Panc1 (cell line): ENCODE data around the gene FAHD2A. TPM values are rescaled to one million over a fixed set of nuclear protein-coding genes. Genes with fewer than 3 reads are reported as not detected.

ENCODE experiments used
- ATAC-seq: fragments of 200-7000 bp; cut with Tn5 transposase; 2 replicates; pipeline ENCODE4 v1.9.1; 2020; ENCODE audit warnings: mild to moderate bottlenecking, moderate library complexity
- BruUV-seq: library from RNA; stranded (reverse); fragments of 400-500 nt; replicated peaks from 2 replicates; lab custom pipeline; 2021; lab: Mats Ljungman, UMichigan
- CTCF ChIA-PET: fragments of 300-600 bp; sonication (Branson Sonifier 250); formaldehyde crosslinking; loops from one replicate; lab custom pipeline; 2022; ENCODE audit warnings: antibody characterized with exemption; lab: Charles Lee
- POLR2A ChIA-PET: fragments of 300-600 bp; sonication (Branson Sonifier 250); formaldehyde crosslinking; loops from one replicate; lab custom pipeline; 2022; ENCODE audit warnings: antibody characterized with exemption; lab: Charles Lee
- DNase-seq: peaks from one replicate; pipeline ENCODE4 v3.0.0-alpha.2; 2010; ENCODE audit warnings: low read depth, low spot score
- H3K27ac ChIP-seq: 2 replicates; pipeline ENCODE4 v1.5.1; 2011; ENCODE audit warnings: mild to moderate bottlenecking, low read length, inconsistent platforms
- H3K27me3 ChIP-seq: fragments of 200-500 bp; sonication (Bioruptor generic); 2 replicates; pipeline ENCODE4 v1.6.0; 2014; ENCODE audit warnings: low read length, inconsistent platforms; ENCODE audit not compliant: control insufficient read depth, insufficient read depth
- H3K36me3 ChIP-seq: fragments of 200-500 bp; sonication (Bioruptor generic); 2 replicates; pipeline ENCODE4 v1.5.1; 2014; ENCODE audit warnings: inconsistent platforms, mild to moderate bottlenecking, low read length, moderate library complexity; ENCODE audit not compliant: control insufficient read depth, insufficient read depth
- H3K4me1 ChIP-seq: 2 replicates; pipeline ENCODE4 v1.5.1; 2011; ENCODE audit warnings: inconsistent platforms, mild to moderate bottlenecking, low read length, moderate library complexity; ENCODE audit not compliant: control insufficient read depth, insufficient read depth
- H3K4me3 ChIP-seq, 2 experiments: 2 replicates each; pipeline ENCODE4 v1.5.1; 2011 to 2012; ENCODE audit warnings: low read depth in 2 of 2, low read length in 2 of 2, mild to moderate bottlenecking in 2 of 2, inconsistent platforms in 1 of 2, moderate library complexity in 1 of 2
- H3K9me3 ChIP-seq: fragments of 200-500 bp; sonication (Bioruptor generic); 2 replicates; pipeline ENCODE4 v1.5.1; 2014; ENCODE audit warnings: low read depth, mild to moderate bottlenecking, inconsistent platforms, low read length, moderate library complexity; ENCODE audit not compliant: control insufficient read depth, insufficient read depth
- POLR2AphosphoS5 ChIP-seq: IDR thresholded peaks from 2 replicates; pipeline ENCODE4 v1.6.1; 2012; ENCODE audit warnings: mild to moderate bottlenecking, low read depth, low read length, moderate library complexity
- REST ChIP-seq, 2 experiments: IDR thresholded peaks; 2 replicates each; pipeline ENCODE4 v1.6.1; 2011 to 2012; ENCODE audit warnings: low read depth in 2 of 2, control low read depth in 1 of 2, low read length in 1 of 2, mild to moderate bottlenecking in 1 of 2, moderate library complexity in 1 of 2; ENCODE audit not compliant: insufficient read depth in 1 of 2
- SIN3A ChIP-seq: IDR thresholded peaks from 2 replicates; pipeline ENCODE4 v1.6.1; 2012; ENCODE audit warnings: low read depth, mild to moderate bottlenecking, low read length, moderate library complexity, borderline replicate concordance; ENCODE audit not compliant: insufficient read depth
- TCF7L2 ChIP-seq: IDR thresholded peaks from 2 replicates; pipeline ENCODE4 v1.6.1; 2011; ENCODE audit warnings: mild to moderate bottlenecking, low read depth, low read length, inconsistent platforms
- in situ Hi-C: cut with HindIII; loops from 2 replicates; pipeline ENCODE4 v1.10.0; 2016; ENCODE audit warnings: low sequenced_read_pairs, low pct_unique_long_range_greater_than_20kb
- intact Hi-C: fragments of 100-400 bp; cut with micrococcal nuclease; formaldehyde crosslinking; loops from one replicate; pipeline ENCODE4 v1.10.0; 2022; ENCODE audit not compliant: unreplicated experiment
- total RNA-seq: library from RNA; stranded (reverse); gene quantifications from one replicate; pipeline ENCODE4 v1.2.1, GENCODE V29; 2021; ENCODE audit not compliant: unreplicated experiment
- TF ChIP-seq, protein P1 (sequence below): fragments of 450-650 bp; IDR thresholded peaks from 2 replicates; pipeline ENCODE4 v1.5.1; 2017; ENCODE audit warnings: mild to moderate bottlenecking

FAHD2A gene
- total RNA-seq, 1 experiment from 2014 or later = 17.2 TPM

- H3K27ac ChIP-seq = no peak overlapping the region
- H3K36me3 ChIP-seq = no peaks in the 10 kb centered on the region
- in situ Hi-C loops (no loop called here), intact Hi-C loops (no loop called here)
- H3K4me1 ChIP-seq = no peaks in the 10 kb centered on the region
- ChIA-PET POLR2A (interaction anchor here (0.6 kb wide), 1 partner anchor 22 kb away, joined by 3 read pairs; no protein-coding TSS in a partner anchor), CTCF (no interaction called here)
- BruUV-seq = no TSS peak
- H3K27me3 ChIP-seq = no peaks in the 10 kb centered on the region
- ATAC-seq = no peak
- DNase-seq = no peak
- no peak overlapping the region for H3K4me3 ChIP-seq
- H3K9me3 ChIP-seq = no peaks in the 10 kb centered on the region
- TF ChIP-seq SIN3A (no peak), REST (IDR thresholded peaks at IDR 0.05; ENCODE audit: insufficient read depth in 1 of 2, low read depth in 2 of 2, low read length in 1 of 2) (no peak), POLR2AphosphoS5 (no peak)
- TF ChIP-seq, protein P1, sequence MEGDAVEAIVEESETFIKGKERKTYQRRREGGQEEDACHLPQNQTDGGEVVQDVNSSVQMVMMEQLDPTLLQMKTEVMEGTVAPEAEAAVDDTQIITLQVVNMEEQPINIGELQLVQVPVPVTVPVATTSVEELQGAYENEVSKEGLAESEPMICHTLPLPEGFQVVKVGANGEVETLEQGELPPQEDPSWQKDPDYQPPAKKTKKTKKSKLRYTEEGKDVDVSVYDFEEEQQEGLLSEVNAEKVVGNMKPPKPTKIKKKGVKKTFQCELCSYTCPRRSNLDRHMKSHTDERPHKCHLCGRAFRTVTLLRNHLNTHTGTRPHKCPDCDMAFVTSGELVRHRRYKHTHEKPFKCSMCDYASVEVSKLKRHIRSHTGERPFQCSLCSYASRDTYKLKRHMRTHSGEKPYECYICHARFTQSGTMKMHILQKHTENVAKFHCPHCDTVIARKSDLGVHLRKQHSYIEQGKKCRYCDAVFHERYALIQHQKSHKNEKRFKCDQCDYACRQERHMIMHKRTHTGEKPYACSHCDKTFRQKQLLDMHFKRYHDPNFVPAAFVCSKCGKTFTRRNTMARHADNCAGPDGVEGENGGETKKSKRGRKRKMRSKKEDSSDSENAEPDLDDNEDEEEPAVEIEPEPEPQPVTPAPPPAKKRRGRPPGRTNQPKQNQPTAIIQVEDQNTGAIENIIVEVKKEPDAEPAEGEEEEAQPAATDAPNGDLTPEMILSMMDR = peak; percentile 25; the same call in 1 of the 2 replicates
These were observed 9.6 kb upstream of the FAHD2A start for GRCh38 chr2:95392730-95393455.

GRCh38 chr2:95393901-95394300 is 8.6 kb upstream of the FAHD2A start:
- H3K27me3 ChIP-seq = no peaks in the 10 kb centered on the region
- TF ChIP-seq POLR2AphosphoS5 (no peak), TCF7L2 (no peak)
- H3K4me3 ChIP-seq = no peak overlapping the region
- ChIA-PET CTCF (interaction anchor here (0.6 kb wide), 2 partner anchors 263 to 486 kb away, joined by 3 to 6 read pairs; no protein-coding TSS in a partner anchor), POLR2A (no interaction called here)
- ATAC-seq (no peak), DNase-seq (no peak)
- in situ Hi-C loops (no loop called here), intact Hi-C loops (no loop called here)
- no peaks in the 10 kb centered on the region for H3K4me1 ChIP-seq
- no peaks in the 10 kb centered on the region for H3K36me3 ChIP-seq
- no TSS peak for BruUV-seq
- H3K27ac ChIP-seq = no peak overlapping the region
- H3K9me3 ChIP-seq = no peaks in the 10 kb centered on the region

DNA sequence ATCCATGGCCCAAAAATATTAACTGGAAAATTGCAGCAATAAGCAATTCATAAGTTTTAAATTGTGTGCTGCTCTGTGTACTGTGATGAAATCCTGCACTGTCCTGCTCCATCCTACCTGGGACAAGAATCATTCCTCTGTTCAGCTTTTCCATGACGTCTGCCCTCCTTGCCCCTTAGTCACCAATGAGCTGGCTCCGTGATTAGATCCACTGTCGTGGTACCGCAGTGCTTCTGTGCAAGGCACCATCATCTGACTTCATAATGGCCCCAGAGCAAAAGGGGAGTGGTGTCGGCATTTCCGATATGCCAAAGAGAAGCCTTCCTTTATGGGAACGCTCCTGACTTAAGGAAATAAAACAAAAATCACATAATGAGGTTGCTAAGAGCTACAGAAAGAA is 3.4 kb upstream of the FAHD2A start:
- BruUV-seq = TSS peak; percentile 58
- in situ Hi-C loops (no loop called here), intact Hi-C loops (no loop called here)
- Histone ChIP-seq H3K9me3 (no peaks in the 10 kb centered on the region), H3K27ac (no peak overlapping the region), H3K4me1 (0 out of 2 replicates have a peak, but pooled peaks cover 2% of the 10 kb centered on the region), H3K36me3 (no peaks in the 10 kb centered on the region; the same call in 1 of the 2 replicates), H3K4me3 (no peak overlapping the region), H3K27me3 (no peaks in the 10 kb centered on the region)
- TF ChIP-seq SIN3A (no peak), REST (IDR thresholded peaks at IDR 0.05; ENCODE audit: insufficient read depth in 1 of 2, low read depth in 2 of 2, low read length in 1 of 2) (no peak), TCF7L2 (no peak), POLR2AphosphoS5 (no peak)
- TF ChIP-seq, protein P1 = no peak
- POLR2A ChIA-PET = no interaction called here
- CTCF ChIA-PET = no interaction called here
- DNase-seq = no peak
- ATAC-seq = no peak
